ENCODE measurements around the gene CD109. TPM values are rescaled to one million over a fixed set of nuclear protein-coding genes. Genes with fewer than 3 reads are reported as not detected.

CD109 gene
- total RNA-seq, 1 donor from 2014 or later, result 60.2 TPM

GRCh38 chr6:73797861-73798260 is 101.9 kb downstream of the CD109 start:
- DNase-seq (ENCODE audit: low spot score), result no peak
- Mint-ChIP-seq H3K4me3 (ENCODE audit: unreplicated experiment) (no peak overlapping the region), H3K27ac (ENCODE audit: unreplicated experiment) (no peak overlapping the region), H3K27me3 (ENCODE audit: unreplicated experiment) (peaks cover 2% of the 10 kb centered on the region), H3K9me3 (ENCODE audit: unreplicated experiment) (no peaks in the 10 kb centered on the region), H3K36me3 (ENCODE audit: low read depth, unreplicated experiment) (peaks cover 15% of the 10 kb centered on the region), H3K4me1 (ENCODE audit: unreplicated experiment) (peaks cover 7% of the 10 kb centered on the region)
- TF ChIP-seq CTCF (IDR thresholded peaks at IDR 0.05; ENCODE audit: unreplicated experiment), result no peak

- Mint-ChIP-seq H3K27me3 (ENCODE audit: unreplicated experiment) (peaks cover 2% of the 10 kb centered on the region), H3K36me3 (ENCODE audit: low read depth, unreplicated experiment) (peaks cover 15% of the 10 kb centered on the region), H3K9me3 (ENCODE audit: unreplicated experiment) (no peaks in the 10 kb centered on the region), H3K27ac (ENCODE audit: unreplicated experiment) (peak overlapping the region; percentile 11), H3K4me1 (ENCODE audit: unreplicated experiment) (peaks cover 7% of the 10 kb centered on the region), H3K4me3 (ENCODE audit: unreplicated experiment) (no peak overlapping the region)
- DNase-seq (ENCODE audit: low spot score), result no peak
- no peak for TF ChIP-seq CTCF (IDR thresholded peaks at IDR 0.05; ENCODE audit: unreplicated experiment)
These were observed 102.6 kb downstream of the CD109 start for GRCh38 chr6:73798592-73798991.

GRCh38 chr6:73800997-73801396 is 105.0 kb downstream of the CD109 start:
- H3K9me3 Mint-ChIP-seq (ENCODE audit: unreplicated experiment), result no peaks in the 10 kb centered on the region
- H3K27ac Mint-ChIP-seq (ENCODE audit: unreplicated experiment), result no peak overlapping the region

GRCh38 chr6:73801652-73802268 is 105.8 kb downstream of the CD109 start:
- Mint-ChIP-seq H3K4me1 (ENCODE audit: unreplicated experiment) (peaks cover 23% of the 10 kb centered on the region), H3K27me3 (ENCODE audit: unreplicated experiment) (peaks cover 2% of the 10 kb centered on the region), H3K9me3 (ENCODE audit: unreplicated experiment) (no peaks in the 10 kb centered on the region), H3K27ac (ENCODE audit: unreplicated experiment) (no peak overlapping the region), H3K4me3 (ENCODE audit: unreplicated experiment) (no peak overlapping the region), H3K36me3 (ENCODE audit: low read depth, unreplicated experiment) (peaks cover 12% of the 10 kb centered on the region)
- TF ChIP-seq CTCF (IDR thresholded peaks at IDR 0.05; ENCODE audit: unreplicated experiment), result no peak
- no peak for DNase-seq (ENCODE audit: low spot score)

More at GRCh38 chr6:73800997-73801396, 105.0 kb downstream of the CD109 start:
- H3K4me3 Mint-ChIP-seq (ENCODE audit: unreplicated experiment), result no peak overlapping the region
- peaks cover 12% of the 10 kb centered on the region for H3K36me3 Mint-ChIP-seq (ENCODE audit: low read depth, unreplicated experiment)
- peaks cover 2% of the 10 kb centered on the region for H3K27me3 Mint-ChIP-seq (ENCODE audit: unreplicated experiment)
- peaks cover 23% of the 10 kb centered on the region for H3K4me1 Mint-ChIP-seq (ENCODE audit: unreplicated experiment)
- no peak for TF ChIP-seq CTCF (IDR thresholded peaks at IDR 0.05; ENCODE audit: unreplicated experiment)
- DNase-seq (ENCODE audit: low spot score), result no peak

GRCh38 chr6:73802366-73802765 is 106.4 kb downstream of the CD109 start:
- no peaks in the 10 kb centered on the region for H3K9me3 Mint-ChIP-seq (ENCODE audit: unreplicated experiment)
- no peak overlapping the region for H3K4me3 Mint-ChIP-seq (ENCODE audit: unreplicated experiment)
- H3K27me3 Mint-ChIP-seq (ENCODE audit: unreplicated experiment), result peaks cover 2% of the 10 kb centered on the region
- peaks cover 12% of the 10 kb centered on the region for H3K36me3 Mint-ChIP-seq (ENCODE audit: low read depth, unreplicated experiment)
- peaks cover 23% of the 10 kb centered on the region for H3K4me1 Mint-ChIP-seq (ENCODE audit: unreplicated experiment)
- no peak overlapping the region for H3K27ac Mint-ChIP-seq (ENCODE audit: unreplicated experiment)
- TF ChIP-seq CTCF (IDR thresholded peaks at IDR 0.05; ENCODE audit: unreplicated experiment), result no peak
- no peak for DNase-seq (ENCODE audit: low spot score)
